ENCODE results near the gene AKAP6.

AKAP6 gene

GRCh38 chr14:32412532-32412931 is 83.4 kb downstream of the AKAP6 start:
- no peak for DNase-seq

DNA sequence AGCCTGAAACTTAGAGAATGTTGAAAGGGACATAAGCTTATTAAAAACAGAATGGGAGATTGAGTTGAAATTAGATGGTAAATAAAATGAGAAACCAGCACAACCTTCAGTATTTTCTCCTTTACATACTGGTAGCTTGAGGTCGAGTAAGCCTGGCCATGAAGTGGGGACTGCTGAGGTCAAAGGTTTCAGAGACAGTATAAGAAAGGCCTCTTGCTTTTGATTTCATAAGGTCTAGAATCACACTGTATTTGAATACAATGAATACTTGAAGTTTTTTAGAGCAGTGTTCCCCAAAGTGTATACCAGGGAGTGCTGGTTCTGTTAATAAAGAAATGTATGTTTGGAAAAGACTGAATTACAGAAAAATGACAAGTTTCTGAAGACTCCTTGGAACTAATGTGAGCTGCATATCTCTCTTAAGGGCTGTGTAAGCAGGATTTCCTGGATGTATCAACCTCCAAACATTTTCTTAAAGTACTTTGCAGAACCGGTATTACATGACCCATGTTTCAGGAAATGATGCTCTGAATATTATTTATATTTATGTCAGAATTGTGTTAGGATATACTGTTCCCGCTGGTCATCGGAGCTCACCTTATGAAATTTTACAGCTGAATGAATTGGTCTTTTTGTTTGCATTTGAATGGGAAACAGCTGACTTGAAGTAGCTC is 85.0 kb downstream of the AKAP6 start:
- DNase-seq, result no peak

GRCh38 chr14:32414808-32415255 is 85.7 kb downstream of the AKAP6 start:
- DNase-seq, result no peak

GRCh38 chr14:32417956-32418552 is 89.0 kb downstream of the AKAP6 start:
- DNase-seq, result peak; percentile 24

DNA sequence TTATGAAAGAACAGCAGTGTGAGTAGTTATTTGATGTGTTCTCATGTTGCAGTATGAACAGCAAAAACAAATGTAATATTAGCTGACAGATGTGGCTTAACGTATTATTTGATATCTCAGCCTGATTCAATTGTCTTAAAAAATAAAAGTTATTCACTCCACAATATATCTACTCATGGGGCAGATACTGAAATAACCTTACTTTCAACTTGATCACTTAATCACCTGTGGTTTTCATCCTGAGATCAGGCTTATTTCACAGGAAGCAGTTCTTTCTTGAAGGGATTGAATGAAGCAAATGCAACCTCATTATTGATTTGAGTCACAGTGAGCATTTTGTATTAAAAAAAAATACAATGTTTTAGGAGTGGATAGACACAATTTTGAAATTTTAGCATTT is 90.3 kb downstream of the AKAP6 start:
- DNase-seq, result no peak

GRCh38 chr14:32421781-32422180 is 92.7 kb downstream of the AKAP6 start:
- no peak for DNase-seq

DNA sequence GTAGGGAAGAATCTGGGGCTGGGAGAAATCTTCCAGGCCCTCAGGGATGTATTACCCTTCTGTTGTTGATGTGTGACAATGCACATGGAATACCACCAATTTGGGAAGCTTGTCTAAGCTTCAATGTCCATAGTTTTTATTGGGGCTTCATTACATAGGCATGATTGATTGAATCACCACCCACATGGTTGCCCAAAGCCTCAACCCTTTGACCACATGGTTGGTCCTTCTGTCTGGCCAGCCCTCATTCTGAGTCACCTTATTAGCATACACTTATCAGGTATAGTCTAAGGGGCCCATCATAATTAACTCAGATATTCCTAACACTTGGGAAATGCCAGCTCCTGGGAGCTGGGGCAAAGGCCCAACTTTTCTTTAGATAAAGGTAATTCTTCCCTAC is 93.3 kb downstream of the AKAP6 start:
- DNase-seq, result no peak

GRCh38 chr14:32426028-32426427 is 96.9 kb downstream of the AKAP6 start:
- DNase-seq, result no peak

DNA sequence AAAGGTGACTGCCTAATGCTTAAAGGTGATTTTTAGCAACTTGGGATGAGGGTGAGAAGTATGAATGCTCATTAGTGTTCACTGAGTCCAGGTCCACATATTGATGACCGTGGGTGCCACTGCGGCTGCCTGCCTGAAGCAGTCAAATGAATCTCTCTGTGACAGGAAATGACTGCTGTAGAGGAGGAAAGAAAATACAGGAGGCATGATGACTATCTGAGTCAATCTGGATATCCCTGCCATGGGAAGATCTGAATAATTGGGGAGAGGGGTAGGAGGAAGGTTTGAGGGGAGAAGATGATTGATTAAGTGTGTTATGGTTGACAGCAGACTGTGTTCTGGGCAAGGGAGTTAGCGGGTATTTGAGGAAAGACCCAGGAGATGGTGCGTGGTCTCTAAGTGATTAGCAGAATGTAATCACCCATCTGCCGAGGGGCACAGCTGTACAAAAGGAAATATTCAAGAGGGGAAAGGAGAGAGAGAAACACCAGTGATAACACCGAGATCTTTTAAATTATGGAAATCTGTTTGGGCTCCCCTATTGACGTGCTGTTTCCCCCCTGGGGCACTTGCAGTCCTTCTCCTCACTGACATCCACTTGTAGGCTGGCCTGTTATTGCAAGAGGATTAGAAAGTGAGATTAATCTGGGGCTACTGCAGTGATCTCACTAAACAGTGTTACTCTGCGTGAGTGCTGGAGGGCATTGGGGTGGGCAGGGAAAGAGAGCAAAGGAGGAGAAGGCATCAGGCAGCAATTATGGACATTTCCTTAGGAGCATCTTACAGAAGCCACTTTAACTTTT is 97.7 kb downstream of the AKAP6 start:
- DNase-seq, result no peak

DNA sequence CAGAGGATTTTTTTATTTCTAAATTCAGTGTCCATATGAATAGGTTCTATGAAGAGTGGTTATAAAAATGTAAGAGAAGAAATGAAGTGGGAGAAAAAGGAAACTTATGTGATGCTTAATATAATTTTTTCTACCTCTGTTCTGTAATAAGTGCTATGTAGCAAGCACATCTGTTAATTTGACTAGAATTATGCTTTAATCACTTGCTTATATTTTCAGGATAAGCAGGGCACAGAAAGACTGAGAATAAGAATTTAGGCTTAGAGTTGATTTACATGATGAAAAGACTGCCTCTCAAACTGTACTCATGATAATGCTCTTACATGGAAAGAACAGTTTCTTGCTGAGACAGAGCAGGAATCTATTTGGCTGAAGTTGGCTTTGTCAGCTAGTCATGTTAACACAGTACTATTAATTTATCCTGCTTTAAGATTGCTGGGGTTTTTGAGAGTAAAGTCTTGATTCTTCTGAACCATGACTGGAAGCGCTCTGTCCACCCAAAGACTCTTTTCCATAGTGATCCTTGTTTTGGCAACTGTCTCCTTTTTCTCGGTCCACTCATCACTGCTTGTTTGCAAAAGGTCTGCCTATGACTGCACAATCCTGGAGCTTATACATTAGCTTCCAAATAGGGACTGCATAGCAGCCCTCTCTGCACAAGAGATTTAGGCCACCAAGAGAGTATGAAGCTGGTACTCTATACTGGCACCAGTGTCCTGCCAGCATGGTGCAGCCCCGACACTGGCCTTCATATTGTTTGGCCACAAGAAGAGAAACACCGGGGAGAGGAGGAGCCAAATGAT is 98.8 kb downstream of the AKAP6 start:
- DNase-seq, result no peak

GRCh38 chr14:32428875-32429274 is 99.8 kb downstream of the AKAP6 start:
- no peak for DNase-seq

- no peak for DNase-seq
These were observed 101.2 kb downstream of the AKAP6 start for GRCh38 chr14:32430326-32430725.

DNA sequence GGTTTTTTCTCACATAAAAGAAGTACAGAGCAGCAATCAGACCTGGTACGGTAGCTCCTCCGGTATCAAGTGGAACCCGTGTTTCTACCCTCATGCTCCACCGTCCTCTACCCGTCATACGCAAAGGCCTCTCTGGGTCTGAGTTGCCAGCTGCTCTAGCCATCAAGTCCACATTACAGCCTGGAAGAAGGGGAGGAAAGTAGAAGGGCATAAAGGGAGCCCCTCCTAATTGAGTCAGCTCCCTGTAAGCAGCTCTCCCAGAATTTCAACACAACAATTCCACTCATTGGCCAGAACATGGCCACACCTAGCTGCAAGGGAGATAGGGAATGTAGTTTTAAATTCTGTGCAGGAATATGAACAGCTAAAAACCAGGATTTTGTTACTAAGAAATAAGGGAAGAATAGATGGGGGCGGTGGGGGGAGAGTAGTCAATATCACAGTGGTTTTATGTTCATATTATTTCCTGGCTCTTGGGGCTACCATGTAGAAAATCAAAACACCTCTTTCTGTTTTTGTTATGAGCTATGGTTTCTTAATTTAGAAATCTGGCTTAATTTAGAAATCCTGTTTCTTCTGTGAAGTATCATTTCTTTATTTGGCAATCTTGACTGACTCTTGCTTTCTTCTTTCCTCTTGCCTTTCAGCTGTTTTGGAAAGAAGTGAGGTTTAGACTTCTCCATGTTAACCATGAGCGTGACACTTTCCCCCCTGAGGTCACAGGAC is 103.9 kb downstream of the AKAP6 start:
- no peak for DNase-seq

DNA sequence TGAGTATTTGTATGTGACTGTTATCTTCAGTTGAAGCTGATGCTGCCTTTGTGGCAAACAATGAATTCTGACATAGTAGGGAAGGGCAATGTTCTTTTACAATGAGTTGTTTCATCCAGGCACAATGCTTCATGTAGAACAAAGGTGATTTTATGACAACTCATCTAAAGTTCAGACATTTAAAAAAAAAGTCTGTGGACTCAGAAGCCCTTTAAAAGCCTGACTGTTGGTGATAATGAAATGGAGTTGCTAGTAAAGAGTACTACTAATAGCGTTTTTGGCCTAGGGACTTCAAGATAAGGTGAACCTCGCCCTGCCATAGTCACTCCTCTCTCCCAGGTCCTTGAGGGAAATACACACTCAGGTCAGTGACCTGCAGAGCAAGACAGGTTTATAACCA is 105.1 kb downstream of the AKAP6 start:
- DNase-seq, result no peak

GRCh38 chr14:32434880-32435279 is 105.8 kb downstream of the AKAP6 start:
- DNase-seq, result no peak

GRCh38 chr14:32435411-32435810 is 106.3 kb downstream of the AKAP6 start:
- no peak for DNase-seq

DNA sequence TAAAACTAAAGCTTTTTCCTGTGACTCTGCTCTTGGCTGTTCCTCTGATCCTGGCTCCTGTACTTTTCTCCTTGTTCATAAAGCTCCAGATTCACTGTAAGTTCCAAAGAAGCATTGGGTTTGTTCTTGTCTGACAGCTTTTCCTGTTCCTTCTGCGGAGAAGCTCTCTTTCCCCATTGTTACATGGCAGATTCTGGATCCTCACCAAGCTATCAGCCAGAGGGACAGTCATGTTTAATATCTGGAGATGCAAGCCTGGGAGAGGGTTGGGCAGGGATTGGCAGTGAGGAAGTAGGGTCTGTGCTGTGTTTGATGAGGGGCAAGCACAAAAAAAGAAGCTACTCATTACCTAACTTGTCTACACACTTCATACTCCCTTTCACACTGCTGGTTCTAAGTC is 107.9 kb downstream of the AKAP6 start:
- DNase-seq, result no peak

DNA sequence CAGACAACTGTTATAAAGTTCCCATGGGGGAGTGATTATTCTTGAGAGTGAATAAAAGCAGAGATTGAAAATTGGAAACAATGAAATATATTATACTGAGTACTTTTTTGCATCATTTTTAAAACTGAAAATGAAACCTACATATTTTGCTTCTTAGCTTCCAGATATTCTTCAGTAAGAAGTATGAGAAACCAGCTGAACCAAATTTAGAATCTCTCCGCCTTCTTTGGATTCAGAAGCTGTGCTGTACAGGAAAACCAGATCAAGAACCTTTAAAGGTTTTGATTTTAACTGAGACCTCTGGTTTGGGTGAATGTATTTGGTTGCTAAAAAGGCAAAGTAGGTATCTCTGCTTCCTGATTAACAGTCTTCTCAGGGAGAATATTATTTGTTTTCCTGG is 109.4 kb downstream of the AKAP6 start:
- DNase-seq, result no peak

DNA sequence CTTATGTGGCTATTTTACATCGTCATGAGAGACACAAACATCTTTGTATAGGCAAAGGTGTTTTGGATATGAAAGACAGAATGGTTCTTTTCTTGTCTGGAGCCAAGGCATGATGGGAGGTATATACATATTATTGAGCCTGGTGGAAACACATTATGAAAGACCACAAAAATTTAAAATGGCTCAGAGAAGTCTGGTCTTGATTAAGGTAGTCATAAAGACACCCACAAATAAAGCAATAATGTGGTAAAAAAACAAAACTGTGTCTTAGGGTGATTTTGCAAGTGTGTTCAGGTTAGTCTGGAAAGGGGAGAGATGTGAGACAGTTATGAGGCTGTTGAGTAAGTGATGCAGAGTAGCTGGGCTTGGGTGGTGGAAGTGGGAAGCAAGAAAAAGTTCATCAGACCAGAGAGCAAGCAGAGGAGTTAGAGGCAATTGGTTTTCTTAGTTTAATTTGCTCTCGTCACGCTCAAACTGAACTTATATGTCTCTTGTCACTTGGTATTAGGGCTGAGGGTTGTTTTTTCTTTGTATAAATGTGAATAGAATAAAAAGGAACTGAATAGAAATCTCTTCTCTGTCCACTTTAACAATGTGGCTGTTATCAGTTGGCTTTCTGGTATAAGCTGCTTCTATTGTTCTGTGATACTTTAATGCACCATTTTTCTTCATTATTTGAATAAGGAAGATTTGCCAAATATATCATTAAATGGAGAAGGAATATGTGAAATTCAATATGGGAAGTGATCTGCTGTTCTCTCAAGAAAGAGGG is 115.0 kb downstream of the AKAP6 start:
- DNase-seq, result no peak

DNA sequence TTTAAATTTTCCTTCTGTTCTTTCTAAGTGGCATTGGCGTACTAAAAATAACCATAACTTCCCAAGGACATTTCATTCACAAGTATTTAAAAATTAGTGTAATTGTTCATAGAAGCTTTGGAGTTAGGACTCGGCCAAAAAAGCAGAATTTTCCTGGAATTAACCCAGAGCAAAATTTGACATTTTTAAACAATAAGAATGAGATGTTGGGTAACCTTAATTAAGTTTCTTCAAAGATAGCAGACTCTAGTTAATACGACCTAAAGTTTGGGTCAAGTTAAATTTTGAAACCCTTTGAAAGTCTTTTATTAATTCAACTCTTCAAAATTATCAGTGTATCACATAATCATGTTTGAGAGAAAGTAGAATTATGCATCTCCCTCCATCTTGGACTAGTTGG is 118.3 kb downstream of the AKAP6 start:
- DNase-seq, result no peak

GRCh38 chr14:32449648-32450047 is 120.5 kb downstream of the AKAP6 start:
- DNase-seq, result no peak
